Breast epithelium (tissue), 4 donors: ENCODE data around the gene DOK5. TPM values are rescaled to one million over a fixed set of nuclear protein-coding genes. Genes with fewer than 3 reads are reported as not detected.
A peak's percentile ranks its signal among the peaks of the same experiment; 100 is the strongest.

Experiments used
- DNase-seq, 2 donors: peaks; one replicate each; pipeline ENCODE4 v3.0.0-alpha.2; 2019; ENCODE audit warnings: low spot score in 2 of 2
- H3K27ac ChIP-seq, 2 donors: fragments of 200-600 bp; sonication (generic) in 1 of 2; one replicate each; pipeline ENCODE4 v1.5.1; 2016 to 2019; ENCODE audit warnings: mild to moderate bottlenecking in 1 of 2
- H3K27me3 ChIP-seq, 2 donors: fragments of 200-600 bp; sonication (generic) in 1 of 2; one replicate each; pipeline versions ENCODE4 v1.5.1 to v1.6.0; 2017 to 2019; ENCODE audit warnings: control low read depth in 1 of 2, mild to moderate bottlenecking in 1 of 2
- H3K36me3 ChIP-seq: fragments of 200-600 bp; one replicate; pipeline ENCODE4 v1.5.1; 2019
- H3K4me1 ChIP-seq, 2 donors: fragments of 200-600 bp; sonication (generic); one replicate each; pipeline ENCODE4 v1.5.1; 2016 to 2019; ENCODE audit warnings: control low read depth in 1 of 2
- H3K4me3 ChIP-seq, 3 donors: fragments of 200-600 bp; sonication (generic); 1 replicate in 2 of 3; 2 replicates in 1 of 3; pipeline ENCODE4 v1.5.1; 2016 to 2019; ENCODE audit warnings: mild to moderate bottlenecking in 3 of 3, moderate library complexity in 2 of 3
- H3K9me3 ChIP-seq, 2 donors: fragments of 200-600 bp; sonication (generic) in 1 of 2; one replicate each; pipeline ENCODE4 v1.5.1; 2016 to 2019; ENCODE audit warnings: control low read depth in 1 of 2
- CTCF ChIP-seq, 3 donors: fragments of 450-650 bp; IDR thresholded peaks; one replicate each; pipeline ENCODE4 v1.5.1; 2016 to 2017; ENCODE audit warnings: antibody characterized with exemption in 3 of 3, mild to moderate bottlenecking in 3 of 3, moderate library complexity in 3 of 3
- POLR2A ChIP-seq: fragments of 450-650 bp; IDR thresholded peaks from one replicate; pipeline ENCODE4 v1.6.1; 2016; ENCODE audit warnings: antibody characterized with exemption, mild to moderate bottlenecking, moderate library complexity
- POLR2AphosphoS5 ChIP-seq, 3 donors: sonication (generic); formaldehyde crosslinking; IDR thresholded peaks; one replicate each; pipeline ENCODE4 v1.6.1; 2017; ENCODE audit warnings: antibody characterized with exemption in 3 of 3
- intact Hi-C: fragments of 100-400 bp; cut with DNase I; formaldehyde crosslinking; loops from one replicate; pipeline ENCODE4 v1.15.1; 2023; ENCODE audit warnings: low total_unique reads
- total RNA-seq, 3 donors: library from RNA; depleted of rRNA; stranded (reverse); fragments of >200 nt; gene quantifications; one replicate each; pipeline ENCODE4 v1.1.0, GENCODE V29; 2016

The DOK5 gene
- total RNA-seq, 3 donors from 2014 or later, result 2.0 to 4.0 (median 3.4) TPM

- Histone ChIP-seq H3K27me3 (no peaks in the 10 kb centered on the region), H3K9me3 (no peaks in the 10 kb centered on the region), H3K27ac (no peak overlapping the region), H3K4me1 (no peaks in the 10 kb centered on the region), H3K36me3 (no peaks in the 10 kb centered on the region), H3K4me3 (no peak overlapping the region)
- DNase-seq, result no peak
- TF ChIP-seq POLR2A, result no peak
- TF ChIP-seq POLR2AphosphoS5 (IDR thresholded peaks at IDR 0.05), result no peak
- TF ChIP-seq CTCF (IDR thresholded peaks at IDR 0.05), result no peak
- intact Hi-C loops, result no loop called here
Measured at GRCh38 chr20:54648421-54649142, 173.2 kb downstream of the DOK5 start.

- Histone ChIP-seq H3K4me1 (no peaks in the 10 kb centered on the region), H3K4me3 (no peak overlapping the region), H3K36me3 (no peaks in the 10 kb centered on the region), H3K27me3 (no peaks in the 10 kb centered on the region), H3K9me3 (no peaks in the 10 kb centered on the region), H3K27ac (no peak overlapping the region)
- TF ChIP-seq CTCF (IDR thresholded peaks at IDR 0.05) (peak; percentile 67 to 74 (median 71)), POLR2A (no peak)
- peak; percentile 58 to 83 for DNase-seq
- intact Hi-C loops, result no loop called here
Measured at GRCh38 chr20:54649511-54649962, 174.1 kb downstream of the DOK5 start.

- Histone ChIP-seq H3K4me3 (no peak overlapping the region), H3K27me3 (no peaks in the 10 kb centered on the region), H3K9me3 (no peaks in the 10 kb centered on the region), H3K27ac (no peak overlapping the region), H3K4me1 (no peaks in the 10 kb centered on the region), H3K36me3 (no peaks in the 10 kb centered on the region)
- DNase-seq, result no peak
- intact Hi-C loops, result no loop called here
- TF ChIP-seq POLR2AphosphoS5 (IDR thresholded peaks at IDR 0.05), result no peak
- no peak for TF ChIP-seq CTCF (IDR thresholded peaks at IDR 0.05)
Measured at GRCh38 chr20:54650052-54650719, 174.8 kb downstream of the DOK5 start.

- no peak for DNase-seq
- H3K36me3 ChIP-seq, result no peaks in the 10 kb centered on the region
- no peaks in the 10 kb centered on the region for H3K27me3 ChIP-seq
- no peak overlapping the region for H3K27ac ChIP-seq
- H3K9me3 ChIP-seq, result no peaks in the 10 kb centered on the region
- no peak for TF ChIP-seq POLR2AphosphoS5 (IDR thresholded peaks at IDR 0.05)
- no peak for TF ChIP-seq CTCF (IDR thresholded peaks at IDR 0.05)
- TF ChIP-seq POLR2A, result no peak
- H3K4me1 ChIP-seq, result no peaks in the 10 kb centered on the region
- intact Hi-C loops, result no loop called here
- no peak overlapping the region for H3K4me3 ChIP-seq
Measured at GRCh38 chr20:54651252-54651651, 175.9 kb downstream of the DOK5 start.

- Histone ChIP-seq H3K9me3 (no peaks in the 10 kb centered on the region), H3K27me3 (no peaks in the 10 kb centered on the region), H3K36me3 (no peaks in the 10 kb centered on the region), H3K27ac (no peak overlapping the region), H3K4me3 (no peak overlapping the region), H3K4me1 (no peaks in the 10 kb centered on the region)
- DNase-seq, result no peak
- TF ChIP-seq POLR2AphosphoS5 (IDR thresholded peaks at IDR 0.05), result no peak
- no peak for TF ChIP-seq CTCF (IDR thresholded peaks at IDR 0.05)
- intact Hi-C loops, result no loop called here
Measured at GRCh38 chr20:54654450-54654849, 179.1 kb downstream of the DOK5 start.
